Endothelial cell of umbilical vein (primary cell): ENCODE measurements around the gene NOL12.

Experiments used
- MYC ChIP-seq: IDR thresholded peaks from one replicate; pipeline ENCODE4 v1.6.1; 2011; ENCODE audit warnings: mild to moderate bottlenecking, low read depth, low read length
- POLR2A ChIP-seq: IDR thresholded peaks from 2 replicates; pipeline ENCODE4 v1.6.1; 2012; ENCODE audit warnings: low read depth, mild to moderate bottlenecking, control low read depth, low read length
- POLR2AphosphoS5 ChIP-seq: IDR thresholded peaks from 2 replicates; pipeline ENCODE4 v1.6.1; 2012; ENCODE audit warnings: low read depth, mild to moderate bottlenecking, control low read depth, low read length, moderate library complexity; ENCODE audit not compliant: insufficient read depth
- TF ChIP-seq, protein P1 (sequence below), 2 donors: IDR thresholded peaks; 1 replicate in 1 of 2; 2 replicates in 1 of 2; pipeline ENCODE4 v1.5.1; 2011; ENCODE audit warnings: low read length in 2 of 2, mild to moderate bottlenecking in 2 of 2, moderate library complexity in 2 of 2, control low read depth in 1 of 2, inconsistent platforms in 1 of 2, low read depth in 1 of 2; ENCODE audit not compliant: insufficient read depth in 1 of 2; ENCODE audit errors: extremely low read depth in 1 of 2
- TF ChIP-seq, protein P2 (sequence below): IDR thresholded peaks from 2 replicates; pipeline ENCODE4 v1.6.1; 2011; ENCODE audit not compliant: insufficient read depth, insufficient read length

DNA sequence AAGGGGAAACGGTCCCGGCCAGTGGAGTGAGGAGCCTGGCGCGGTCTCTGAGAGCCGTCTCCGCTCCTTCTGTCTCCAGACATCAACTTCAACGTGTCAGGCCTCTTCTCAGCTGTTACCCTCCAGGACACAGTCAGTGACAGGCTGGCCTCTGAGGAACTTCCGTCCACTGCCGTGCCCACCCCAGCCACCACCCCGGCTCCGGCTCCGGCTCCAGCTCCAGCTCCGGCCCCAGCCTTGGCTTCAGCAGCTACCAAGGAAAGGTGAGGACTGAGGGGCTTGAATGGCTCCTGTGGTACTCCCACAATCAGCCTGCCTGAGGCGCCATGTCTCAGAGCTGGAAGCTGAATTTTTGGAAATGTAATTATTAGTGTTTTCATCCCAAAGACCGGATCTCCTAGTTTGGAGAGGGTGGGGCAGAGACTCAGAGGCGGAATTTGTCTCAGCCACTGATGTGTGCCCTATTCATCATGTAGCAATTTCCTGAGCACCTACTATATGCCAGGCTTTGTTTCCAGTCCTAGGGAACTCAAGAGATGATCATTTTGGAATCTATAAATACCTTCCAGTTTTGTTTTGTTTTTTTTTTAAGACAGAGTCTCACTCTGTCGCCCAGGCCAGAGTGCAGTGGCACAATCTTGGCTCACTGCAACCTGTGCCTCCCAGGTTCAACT is 35.5 kb upstream of the NOL12 start:
- TF ChIP-seq, protein P1, sequence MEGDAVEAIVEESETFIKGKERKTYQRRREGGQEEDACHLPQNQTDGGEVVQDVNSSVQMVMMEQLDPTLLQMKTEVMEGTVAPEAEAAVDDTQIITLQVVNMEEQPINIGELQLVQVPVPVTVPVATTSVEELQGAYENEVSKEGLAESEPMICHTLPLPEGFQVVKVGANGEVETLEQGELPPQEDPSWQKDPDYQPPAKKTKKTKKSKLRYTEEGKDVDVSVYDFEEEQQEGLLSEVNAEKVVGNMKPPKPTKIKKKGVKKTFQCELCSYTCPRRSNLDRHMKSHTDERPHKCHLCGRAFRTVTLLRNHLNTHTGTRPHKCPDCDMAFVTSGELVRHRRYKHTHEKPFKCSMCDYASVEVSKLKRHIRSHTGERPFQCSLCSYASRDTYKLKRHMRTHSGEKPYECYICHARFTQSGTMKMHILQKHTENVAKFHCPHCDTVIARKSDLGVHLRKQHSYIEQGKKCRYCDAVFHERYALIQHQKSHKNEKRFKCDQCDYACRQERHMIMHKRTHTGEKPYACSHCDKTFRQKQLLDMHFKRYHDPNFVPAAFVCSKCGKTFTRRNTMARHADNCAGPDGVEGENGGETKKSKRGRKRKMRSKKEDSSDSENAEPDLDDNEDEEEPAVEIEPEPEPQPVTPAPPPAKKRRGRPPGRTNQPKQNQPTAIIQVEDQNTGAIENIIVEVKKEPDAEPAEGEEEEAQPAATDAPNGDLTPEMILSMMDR (IDR thresholded peaks at IDR 0.05; ENCODE audit: extremely low read depth in 1 of 2, insufficient read depth in 1 of 2, low read depth in 1 of 2, low read length in 2 of 2), result no peak
- TF ChIP-seq POLR2AphosphoS5 (no peak), POLR2A (no peak), MYC (no peak)
- TF ChIP-seq, protein P2, sequence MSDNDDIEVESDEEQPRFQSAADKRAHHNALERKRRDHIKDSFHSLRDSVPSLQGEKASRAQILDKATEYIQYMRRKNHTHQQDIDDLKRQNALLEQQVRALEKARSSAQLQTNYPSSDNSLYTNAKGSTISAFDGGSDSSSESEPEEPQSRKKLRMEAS, result no peak
